Kidney epithelial cell (primary cell): ENCODE results near the gene KAT2A. TPM values are rescaled to one million over a fixed set of nuclear protein-coding genes. Genes with fewer than 3 reads are reported as not detected.

Experiments used
- DNase-seq: peaks from one replicate; pipeline ENCODE4 v3.0.0-alpha.2; 2010; ENCODE audit warnings: low read depth
- H3K27me3 ChIP-seq: 2 replicates; pipeline ENCODE4 v1.6.0; 2011; ENCODE audit warnings: low read length; ENCODE audit not compliant: control insufficient read depth, insufficient read depth
- H3K36me3 ChIP-seq: 2 replicates; pipeline ENCODE4 v1.5.1; 2011; ENCODE audit warnings: low read length; ENCODE audit not compliant: control insufficient read depth, insufficient read depth
- H3K4me3 ChIP-seq: 2 replicates; pipeline ENCODE4 v1.5.1; 2011; ENCODE audit warnings: low read depth, mild to moderate bottlenecking, control low read depth, low read length
- total RNA-seq: library from RNA; depleted of rRNA; stranded (reverse); fragments of >200 nt; gene quantifications from 2 replicates; pipeline ENCODE4 v1.2.3, GENCODE V29; 2015
- TF ChIP-seq, protein P1 (sequence below): IDR thresholded peaks from 2 replicates; pipeline ENCODE4 v1.5.1; 2011; ENCODE audit warnings: mild to moderate bottlenecking, moderate library complexity, low read length, control low read depth, inconsistent platforms; ENCODE audit not compliant: insufficient read depth, poor library complexity, severe bottlenecking

KAT2A gene
- total RNA-seq, 1 donor from 2014 or later, result 22.2 TPM

DNA sequence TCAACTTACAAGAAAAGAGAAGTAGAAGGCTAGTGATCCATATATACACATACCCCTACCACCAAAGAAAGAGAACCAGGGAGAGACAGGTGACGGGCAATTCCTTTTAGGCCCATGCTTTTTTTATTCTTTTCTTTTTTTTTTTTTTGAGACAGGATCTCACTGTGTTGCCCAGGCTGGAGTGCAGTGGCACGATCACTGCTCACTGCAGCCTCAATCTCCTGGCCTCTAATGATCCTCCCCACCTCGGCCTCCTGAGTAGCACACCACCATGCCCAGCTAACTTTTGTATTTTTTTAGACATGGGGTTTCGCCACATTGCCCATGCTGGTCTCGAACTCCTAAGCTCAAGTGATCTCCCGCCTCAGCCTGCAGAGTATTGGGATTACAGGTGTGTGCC, 6.2 kb upstream of the KAT2A start:
- no peaks in the 10 kb centered on the region for H3K27me3 ChIP-seq
- TF ChIP-seq, protein P1, sequence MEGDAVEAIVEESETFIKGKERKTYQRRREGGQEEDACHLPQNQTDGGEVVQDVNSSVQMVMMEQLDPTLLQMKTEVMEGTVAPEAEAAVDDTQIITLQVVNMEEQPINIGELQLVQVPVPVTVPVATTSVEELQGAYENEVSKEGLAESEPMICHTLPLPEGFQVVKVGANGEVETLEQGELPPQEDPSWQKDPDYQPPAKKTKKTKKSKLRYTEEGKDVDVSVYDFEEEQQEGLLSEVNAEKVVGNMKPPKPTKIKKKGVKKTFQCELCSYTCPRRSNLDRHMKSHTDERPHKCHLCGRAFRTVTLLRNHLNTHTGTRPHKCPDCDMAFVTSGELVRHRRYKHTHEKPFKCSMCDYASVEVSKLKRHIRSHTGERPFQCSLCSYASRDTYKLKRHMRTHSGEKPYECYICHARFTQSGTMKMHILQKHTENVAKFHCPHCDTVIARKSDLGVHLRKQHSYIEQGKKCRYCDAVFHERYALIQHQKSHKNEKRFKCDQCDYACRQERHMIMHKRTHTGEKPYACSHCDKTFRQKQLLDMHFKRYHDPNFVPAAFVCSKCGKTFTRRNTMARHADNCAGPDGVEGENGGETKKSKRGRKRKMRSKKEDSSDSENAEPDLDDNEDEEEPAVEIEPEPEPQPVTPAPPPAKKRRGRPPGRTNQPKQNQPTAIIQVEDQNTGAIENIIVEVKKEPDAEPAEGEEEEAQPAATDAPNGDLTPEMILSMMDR, result no peak
- no peak overlapping the region for H3K4me3 ChIP-seq
- peaks cover 2% of the 10 kb centered on the region for H3K36me3 ChIP-seq
- DNase-seq, result no peak

DNA sequence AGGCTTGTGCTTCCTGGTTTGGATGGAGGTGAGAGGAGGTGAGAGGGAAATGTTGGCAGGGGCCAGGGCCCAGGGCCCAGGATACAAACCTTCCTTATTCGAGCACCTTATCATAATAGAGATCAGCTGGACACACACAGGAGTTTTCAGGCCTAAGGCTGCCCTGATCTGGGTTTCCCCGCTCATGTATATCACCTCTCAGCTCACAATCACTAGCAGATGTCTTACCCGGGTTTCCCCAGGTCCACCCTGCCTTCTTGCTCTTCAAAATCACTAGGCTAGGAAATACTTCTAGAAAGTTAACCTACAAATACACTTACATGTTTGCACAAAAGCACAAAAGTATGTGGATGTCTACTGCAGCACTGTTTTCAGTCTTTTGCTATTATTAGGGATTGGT, 5.7 kb upstream of the KAT2A start:
- TF ChIP-seq, protein P1, result no peak
- no peaks in the 10 kb centered on the region for H3K27me3 ChIP-seq
- H3K4me3 ChIP-seq, result no peak overlapping the region
- peaks cover 2% of the 10 kb centered on the region for H3K36me3 ChIP-seq
- DNase-seq, result no peak

DNA sequence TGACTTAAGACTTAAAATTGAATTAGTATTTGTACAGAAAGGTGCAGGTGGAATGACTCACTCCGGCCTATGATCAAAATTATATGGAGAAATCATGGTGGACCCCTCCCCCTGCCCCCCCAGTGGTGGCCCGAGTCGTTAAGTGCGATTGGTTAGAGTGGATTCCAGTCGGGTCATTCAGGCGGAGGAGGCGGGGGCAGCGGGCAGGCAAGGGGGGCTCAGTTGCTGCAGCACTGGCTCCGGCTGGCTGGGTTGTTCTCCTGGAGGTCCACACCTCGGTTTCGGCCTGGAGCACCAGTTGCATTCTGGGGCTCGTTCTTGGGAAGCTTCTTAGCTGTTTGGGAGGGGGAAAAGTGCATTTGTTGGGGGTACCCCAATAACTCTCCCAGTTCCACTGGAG, 4.4 kb upstream of the KAT2A start:
- Histone ChIP-seq H3K36me3 (peaks cover 2% of the 10 kb centered on the region), H3K4me3 (no peak overlapping the region), H3K27me3 (no peaks in the 10 kb centered on the region)
- no peak for DNase-seq
- TF ChIP-seq, protein P1, result no peak

DNA sequence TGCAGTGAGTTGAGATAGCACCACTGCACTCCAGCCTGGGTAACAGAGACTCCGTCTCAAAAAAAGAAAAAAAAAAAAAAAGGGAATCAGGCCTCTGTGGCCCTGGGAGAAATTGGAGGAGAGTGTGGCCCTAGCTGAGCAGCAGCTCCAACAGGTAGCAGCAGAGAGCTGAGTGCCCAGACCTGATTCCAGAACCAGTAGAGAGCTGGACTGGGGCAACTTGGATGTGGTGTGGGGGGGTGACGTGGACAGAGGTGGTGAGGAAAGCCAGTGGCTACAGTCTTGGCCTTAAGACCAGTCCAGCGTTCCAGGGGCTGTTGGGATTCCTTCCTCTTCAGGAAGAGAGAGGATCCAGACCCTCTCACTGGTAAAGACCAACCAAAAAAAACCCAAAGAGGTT, 3.1 kb upstream of the KAT2A start:
- no peak overlapping the region for H3K4me3 ChIP-seq
- no peaks in the 10 kb centered on the region for H3K27me3 ChIP-seq
- DNase-seq, result no peak
- peaks cover 2% of the 10 kb centered on the region for H3K36me3 ChIP-seq
- TF ChIP-seq, protein P1, result no peak

DNA sequence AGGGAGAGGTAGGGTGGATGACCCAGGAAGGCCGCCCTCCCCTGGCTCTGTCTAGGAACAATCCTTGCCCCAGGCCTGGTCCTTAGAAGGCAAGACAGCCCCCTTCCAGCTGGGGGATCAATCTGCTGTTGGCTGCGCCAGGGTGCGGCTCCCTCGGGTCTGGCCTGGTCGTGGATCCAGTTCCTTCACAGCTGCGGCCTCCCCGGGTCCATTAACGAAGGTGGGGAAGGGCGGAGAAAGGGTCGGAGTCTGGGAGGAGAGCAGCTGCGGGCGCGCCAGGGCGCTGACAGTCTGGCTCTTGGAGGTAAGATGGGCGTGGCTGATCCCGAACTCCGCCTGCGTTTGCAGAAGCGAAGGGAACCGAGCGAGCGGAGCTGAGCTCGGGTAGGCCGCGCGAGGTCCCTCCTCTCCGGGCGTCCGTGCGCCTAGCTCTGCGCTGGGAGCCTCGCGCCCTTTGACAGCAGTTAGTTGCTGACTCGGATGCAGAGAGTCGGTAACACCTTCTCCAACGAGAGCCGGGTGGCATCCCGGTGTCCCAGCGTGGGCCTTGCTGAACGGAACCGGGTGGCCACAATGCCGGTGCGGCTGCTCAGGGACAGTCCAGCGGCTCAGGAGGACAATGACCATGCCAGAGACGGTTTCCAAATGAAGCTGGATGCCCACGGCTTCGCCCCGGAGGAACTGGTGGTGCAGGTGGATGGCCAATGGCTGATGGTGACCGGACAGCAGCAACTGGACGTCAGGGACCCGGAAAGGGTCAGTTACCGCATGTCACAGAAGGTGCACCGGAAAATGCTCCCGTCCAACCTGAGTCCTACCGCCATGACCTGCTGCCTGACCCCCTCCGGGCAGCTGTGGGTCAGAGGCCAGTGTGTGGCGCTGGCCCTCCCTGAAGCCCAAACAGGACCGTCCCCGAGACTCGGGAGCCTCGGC, 1.5 kb upstream of the KAT2A start, which contains the start of gene HSPB9:
Gene HSPB9 (plus strand): TSS at position 434 of the 933 bp plus-strand sequence. CDS start 47 bp downstream, at position 481.
- Histone ChIP-seq H3K4me3 (no peak within 1 kb of the TSS), H3K27me3 (no peaks in the 10 kb centered on the region), H3K36me3 (peaks cover 2% of the 10 kb centered on the region)
- DNase-seq, result no peak
- TF ChIP-seq, protein P1, result no peak

DNA sequence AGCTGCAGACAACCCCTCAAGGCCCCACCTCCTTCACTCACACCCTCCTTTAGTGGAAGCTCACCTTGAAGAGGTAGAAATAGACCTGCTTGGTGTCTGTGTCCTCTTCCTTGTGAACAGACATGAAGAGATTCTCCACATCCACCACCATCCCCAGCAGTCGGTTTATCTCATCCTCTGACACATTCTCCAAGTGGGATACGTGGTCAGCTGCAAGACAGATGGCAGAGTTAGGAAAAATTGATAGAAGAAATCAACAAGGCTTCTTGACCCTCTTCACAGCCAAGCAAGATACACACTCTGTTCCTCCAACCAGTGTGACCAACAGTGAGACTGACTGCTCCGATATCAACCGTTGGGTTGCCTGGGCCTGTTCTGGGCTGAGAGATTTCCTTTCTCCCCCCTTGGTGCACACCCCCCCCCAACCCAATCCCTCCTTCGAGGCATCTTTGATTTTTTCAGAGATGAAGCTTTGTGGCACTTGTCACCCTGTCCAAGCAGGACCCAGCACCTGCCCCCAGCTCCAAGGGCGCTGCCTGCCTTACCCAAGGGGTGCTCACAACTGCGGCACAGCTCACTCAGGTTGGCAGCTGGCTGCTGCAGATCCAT, 902 bp downstream of the KAT2A start:
- Histone ChIP-seq H3K27me3 (no peaks in the 10 kb centered on the region), H3K36me3 (no peaks in the 10 kb centered on the region), H3K4me3 (peak overlapping the region; percentile 68)
- TF ChIP-seq, protein P1, result no peak
- no peak for DNase-seq
